ENCODE results near the gene FAIM2. TPM values are rescaled to one million over a fixed set of nuclear protein-coding genes. Genes with fewer than 3 reads are reported as not detected.
"Not testable (repeated sequence)": the region's sequence is repeated elsewhere in the genome, so short reads cannot be mapped to it uniquely, and the experiment has no call there.

The FAIM2 gene
- total and polyA plus RNA-seq, 2 donors: 0.24 to 0.41 TPM

DNA sequence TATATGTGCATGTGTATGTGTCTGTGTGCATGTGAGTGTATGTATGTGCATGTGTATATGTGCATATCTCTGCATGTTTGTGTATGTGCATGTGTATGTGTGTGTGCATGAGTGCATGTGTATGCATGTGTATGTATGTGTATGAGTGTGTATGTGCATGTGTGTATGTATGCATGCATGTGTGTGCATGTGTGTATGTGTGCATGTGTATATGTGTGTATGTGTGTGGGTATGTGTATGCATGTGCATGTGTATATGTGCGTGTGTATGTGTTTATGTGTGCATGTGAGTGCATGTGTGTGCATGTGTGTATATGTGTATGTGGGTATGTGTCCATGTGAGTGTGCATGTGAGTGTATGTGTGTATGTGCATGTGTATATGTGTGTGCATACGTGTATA is 24.6 kb downstream of the FAIM2 start:
- H3K4me3 ChIP-seq (ENCODE audit: low read length in 2 of 2); DNase-seq (ENCODE audit: low read depth in 6 of 9, low spot score in 9 of 9); H3K36me3 ChIP-seq (ENCODE audit: control insufficient read depth in 2 of 2, insufficient read depth in 2 of 2, low read length in 1 of 2); H3K9me3 ChIP-seq (ENCODE audit: control insufficient read depth in 2 of 2, insufficient read depth in 1 of 2, low read length in 1 of 2); H3K27ac ChIP-seq (ENCODE audit: low read depth in 1 of 2, low read length in 1 of 2); H3K4me1 ChIP-seq (ENCODE audit: control insufficient read depth in 2 of 2, insufficient read depth in 2 of 2, low read length in 2 of 2): not testable (repeated sequence)
- H3K27me3 ChIP-seq (ENCODE audit: control insufficient read depth in 2 of 2, insufficient read depth in 1 of 2, low read length in 1 of 2): peaks cover 0 to 13% of the 10 kb centered on the region in 2 donors
- WGBS: 92% methylated on average over 2 of the region's 2 CpGs

DNA sequence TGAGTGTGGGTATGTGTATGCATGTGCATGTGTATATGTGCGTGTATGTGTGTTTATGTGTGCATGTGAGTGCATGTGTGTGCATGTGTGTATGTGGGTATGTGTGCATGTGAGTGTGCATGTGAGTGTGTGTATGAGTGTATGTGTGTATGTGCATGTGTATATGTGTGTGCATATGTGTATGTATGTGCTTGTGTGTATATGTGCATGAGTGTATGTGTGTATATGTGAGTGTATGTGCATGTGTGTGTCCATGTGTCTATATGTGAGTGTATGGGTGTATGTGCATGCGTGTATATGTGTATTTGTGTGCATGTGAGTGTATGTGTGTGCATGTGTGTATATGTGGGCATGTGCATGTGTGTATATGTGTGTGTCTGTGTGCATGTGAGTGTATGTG is 25.7 kb downstream of the FAIM2 start:
- H3K36me3 ChIP-seq (ENCODE audit: control insufficient read depth in 2 of 2, insufficient read depth in 2 of 2, low read length in 1 of 2): no peaks in the 10 kb centered on the region
- peaks cover 0 to 11% of the 10 kb centered on the region in 2 donors for H3K27me3 ChIP-seq (ENCODE audit: control insufficient read depth in 2 of 2, insufficient read depth in 1 of 2, low read length in 1 of 2)
- H3K27ac ChIP-seq (ENCODE audit: low read depth in 1 of 2, low read length in 1 of 2): no peak overlapping the region
- no peak overlapping the region for H3K4me3 ChIP-seq (ENCODE audit: low read length in 2 of 2)
- WGBS: 29% methylated on average over 1 of the region's 2 CpGs
- H3K4me1 ChIP-seq (ENCODE audit: control insufficient read depth in 2 of 2, insufficient read depth in 2 of 2, low read length in 2 of 2): no peaks in the 10 kb centered on the region
- H3K9me3 ChIP-seq (ENCODE audit: control insufficient read depth in 2 of 2, insufficient read depth in 1 of 2, low read length in 1 of 2): no peaks in the 10 kb centered on the region
- DNase-seq (ENCODE audit: low read depth in 6 of 9, low spot score in 9 of 9): no peak

DNA sequence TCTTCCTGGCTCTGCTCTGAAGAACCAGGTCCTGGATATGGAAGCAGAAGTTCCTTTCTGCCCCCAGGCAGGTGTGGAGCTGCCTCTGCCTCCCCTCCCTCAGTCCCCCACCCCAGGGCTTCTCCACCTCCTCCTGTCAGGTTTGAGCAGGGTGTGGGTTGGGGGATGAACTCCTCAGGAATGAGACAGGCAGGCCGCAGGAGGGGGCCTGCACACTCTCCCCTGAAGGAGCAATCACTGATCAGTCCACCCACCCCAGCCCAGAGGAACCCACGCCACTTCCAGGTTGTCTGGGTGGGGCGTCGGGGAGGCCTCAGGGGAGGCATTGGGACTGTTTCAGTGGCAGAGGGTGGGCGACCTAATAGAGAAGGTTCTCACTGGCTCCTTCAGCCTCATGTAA is 26.6 kb downstream of the FAIM2 start:
- H3K27ac ChIP-seq (ENCODE audit: low read depth in 1 of 2, low read length in 1 of 2): no peak overlapping the region
- no peaks in the 10 kb centered on the region for H3K36me3 ChIP-seq (ENCODE audit: control insufficient read depth in 2 of 2, insufficient read depth in 2 of 2, low read length in 1 of 2)
- no peak for DNase-seq (ENCODE audit: low read depth in 6 of 9, low spot score in 9 of 9)
- H3K4me3 ChIP-seq (ENCODE audit: low read length in 2 of 2): no peak overlapping the region
- 71% methylated on average over 5 of the region's 5 CpGs for WGBS
- peaks cover 0 to 2% of the 10 kb centered on the region in 2 donors for H3K4me1 ChIP-seq (ENCODE audit: control insufficient read depth in 2 of 2, insufficient read depth in 2 of 2, low read length in 2 of 2)
- H3K9me3 ChIP-seq (ENCODE audit: control insufficient read depth in 2 of 2, insufficient read depth in 1 of 2, low read length in 1 of 2): no peaks in the 10 kb centered on the region
- H3K27me3 ChIP-seq (ENCODE audit: control insufficient read depth in 2 of 2, insufficient read depth in 1 of 2, low read length in 1 of 2): peaks cover 0 to 6% of the 10 kb centered on the region in 2 donors

DNA sequence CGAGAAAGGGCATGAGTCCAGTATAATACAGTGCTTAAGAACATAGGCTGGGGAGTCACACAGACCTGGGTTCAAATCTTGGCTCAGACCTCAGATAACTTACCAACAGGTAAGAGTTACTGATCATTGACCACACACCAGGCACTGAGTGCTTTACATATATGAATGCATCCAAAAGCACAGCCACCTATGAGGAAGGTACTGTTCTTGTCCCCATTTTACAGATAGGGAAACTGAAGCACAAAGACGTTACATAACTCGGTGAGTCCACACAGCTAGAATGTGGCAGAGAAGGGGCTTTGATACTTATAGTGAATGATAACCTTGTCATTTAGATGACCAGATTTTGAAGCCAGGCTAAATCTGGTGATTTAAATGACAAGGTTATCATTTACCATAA is 27.6 kb downstream of the FAIM2 start:
- no peak overlapping the region for H3K27ac ChIP-seq (ENCODE audit: low read depth in 1 of 2, low read length in 1 of 2)
- H3K27me3 ChIP-seq (ENCODE audit: control insufficient read depth in 2 of 2, insufficient read depth in 1 of 2, low read length in 1 of 2): peaks cover 0 to 6% of the 10 kb centered on the region in 2 donors
- no peaks in the 10 kb centered on the region for H3K36me3 ChIP-seq (ENCODE audit: control insufficient read depth in 2 of 2, insufficient read depth in 2 of 2, low read length in 1 of 2)
- WGBS: 98% methylated on average over 3 of the region's 3 CpGs
- H3K4me1 ChIP-seq (ENCODE audit: control insufficient read depth in 2 of 2, insufficient read depth in 2 of 2, low read length in 2 of 2): peaks cover 0 to 2% of the 10 kb centered on the region in 2 donors
- no peak overlapping the region for H3K4me3 ChIP-seq (ENCODE audit: low read length in 2 of 2)
- no peak for DNase-seq (ENCODE audit: low read depth in 6 of 9, low spot score in 9 of 9)
- H3K9me3 ChIP-seq (ENCODE audit: control insufficient read depth in 2 of 2, insufficient read depth in 1 of 2, low read length in 1 of 2): no peaks in the 10 kb centered on the region

DNA sequence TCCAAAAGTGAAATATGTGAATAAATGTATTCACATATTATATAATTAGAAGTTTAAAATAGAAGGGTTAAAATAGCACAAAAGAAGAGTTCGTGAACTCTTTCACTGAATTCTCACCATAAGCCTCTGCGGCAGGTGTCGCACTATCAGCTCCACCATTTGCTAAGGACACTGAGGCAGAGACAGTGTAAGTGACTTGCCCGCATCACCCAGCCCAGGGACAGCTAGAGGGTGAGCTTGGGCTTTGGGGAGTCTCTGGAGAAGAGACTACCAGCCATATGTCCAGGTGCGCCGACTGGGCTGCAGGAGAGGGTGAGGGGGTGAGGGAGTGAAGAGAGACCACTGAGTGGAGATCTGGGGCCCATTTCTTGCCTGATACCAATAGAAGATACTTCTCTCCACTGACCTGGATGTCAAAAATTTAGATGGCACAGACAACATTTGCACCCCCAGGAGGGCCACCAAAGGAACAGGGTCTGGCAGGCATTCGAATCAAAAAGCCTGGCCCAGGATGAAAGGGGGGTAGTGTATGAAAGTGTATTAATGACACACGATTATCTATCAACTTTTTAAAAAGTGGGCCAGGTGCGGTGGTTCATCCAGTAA is 28.5 kb downstream of the FAIM2 start:
- H3K36me3 ChIP-seq (ENCODE audit: control insufficient read depth in 2 of 2, insufficient read depth in 2 of 2, low read length in 1 of 2): no peaks in the 10 kb centered on the region
- H3K4me1 ChIP-seq (ENCODE audit: control insufficient read depth in 2 of 2, insufficient read depth in 2 of 2, low read length in 2 of 2): peaks cover 0 to 2% of the 10 kb centered on the region in 2 donors
- DNase-seq (ENCODE audit: low read depth in 6 of 9, low spot score in 9 of 9): no peak
- H3K27ac ChIP-seq (ENCODE audit: low read depth in 1 of 2, low read length in 1 of 2): no peak overlapping the region
- no peaks in the 10 kb centered on the region for H3K9me3 ChIP-seq (ENCODE audit: control insufficient read depth in 2 of 2, insufficient read depth in 1 of 2, low read length in 1 of 2)
- no peak overlapping the region for H3K4me3 ChIP-seq (ENCODE audit: low read length in 2 of 2)
- peaks cover 0 to 6% of the 10 kb centered on the region in 2 donors for H3K27me3 ChIP-seq (ENCODE audit: control insufficient read depth in 2 of 2, insufficient read depth in 1 of 2, low read length in 1 of 2)
- 95% methylated on average over 9 of the region's 9 CpGs for WGBS

DNA sequence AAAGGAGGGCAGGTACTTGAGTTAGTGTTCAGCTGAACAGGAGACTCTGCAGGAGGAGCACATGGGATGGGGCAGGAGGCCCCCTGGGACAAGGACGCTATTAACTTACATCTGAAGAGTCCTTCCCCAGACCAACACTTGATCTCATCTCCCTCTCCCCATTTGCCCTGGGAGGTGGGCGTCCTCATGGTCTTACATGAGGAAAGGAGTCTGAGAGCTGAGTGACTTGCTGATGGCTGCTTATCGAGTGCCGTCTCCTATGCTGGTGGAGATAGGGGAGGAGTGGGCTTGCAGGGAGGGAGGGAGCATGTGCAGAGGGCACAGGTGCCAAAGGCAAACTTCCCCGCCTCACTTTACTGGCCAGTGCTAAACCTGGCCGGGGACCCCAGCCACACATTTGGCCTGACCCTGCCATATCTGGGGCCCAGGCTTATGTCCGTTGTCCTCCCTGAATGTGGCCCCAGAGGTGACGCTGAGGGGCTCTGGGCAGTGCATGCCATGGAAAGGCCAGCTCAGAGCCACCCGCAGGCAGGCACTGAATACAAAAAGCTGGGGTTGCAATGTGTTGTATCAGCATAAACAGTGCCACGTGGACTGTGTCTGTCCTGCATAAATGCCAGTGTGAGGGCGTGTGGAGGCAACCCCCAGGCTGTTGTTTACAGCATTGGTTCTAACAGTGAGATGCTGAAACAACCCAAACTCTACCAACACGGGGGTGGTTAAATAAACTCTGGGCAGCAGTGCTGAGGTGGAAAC is 29.4 kb downstream of the FAIM2 start:
- no peak overlapping the region for H3K27ac ChIP-seq (ENCODE audit: low read depth in 1 of 2, low read length in 1 of 2)
- H3K36me3 ChIP-seq (ENCODE audit: control insufficient read depth in 2 of 2, insufficient read depth in 2 of 2, low read length in 1 of 2): no peaks in the 10 kb centered on the region
- 89% methylated on average over 12 of the region's 12 CpGs for WGBS
- H3K9me3 ChIP-seq (ENCODE audit: control insufficient read depth in 2 of 2, insufficient read depth in 1 of 2, low read length in 1 of 2): no peaks in the 10 kb centered on the region
- peaks cover 0 to 6% of the 10 kb centered on the region in 2 donors for H3K27me3 ChIP-seq (ENCODE audit: control insufficient read depth in 2 of 2, insufficient read depth in 1 of 2, low read length in 1 of 2)
- DNase-seq (ENCODE audit: low read depth in 6 of 9, low spot score in 9 of 9): no peak
- H3K4me3 ChIP-seq (ENCODE audit: low read length in 2 of 2): no peak overlapping the region
- H3K4me1 ChIP-seq (ENCODE audit: control insufficient read depth in 2 of 2, insufficient read depth in 2 of 2, low read length in 2 of 2): peaks cover 0 to 3% of the 10 kb centered on the region in 2 donors

DNA sequence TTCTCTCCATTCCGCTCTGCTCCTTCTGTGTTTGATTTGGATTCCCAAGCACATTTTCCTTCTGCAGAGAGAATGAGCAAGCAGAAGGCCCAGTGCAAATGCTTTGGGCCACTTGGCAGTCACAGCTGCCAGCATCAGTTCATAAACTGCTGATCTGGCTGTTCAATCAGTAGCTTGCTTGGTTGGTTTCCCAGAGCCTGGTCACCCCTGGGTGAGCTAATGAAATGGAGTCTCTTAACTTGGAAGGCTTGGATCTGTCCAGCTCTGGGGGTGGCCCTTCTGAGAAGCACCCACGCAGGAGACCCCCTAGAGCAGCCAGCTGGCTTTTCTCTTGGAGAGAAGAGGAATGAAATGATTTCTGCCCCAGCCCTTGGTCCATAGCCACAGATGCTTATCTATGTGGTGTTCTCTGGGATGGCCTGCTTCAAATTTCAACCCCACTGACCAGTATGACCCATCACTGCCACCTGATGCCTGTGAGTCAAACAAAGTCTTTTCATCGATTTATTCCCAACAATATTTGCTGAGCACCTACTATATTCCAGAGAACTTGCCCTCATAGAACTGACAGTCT is 30.3 kb downstream of the FAIM2 start:
- Histone ChIP-seq H3K36me3 (ENCODE audit: control insufficient read depth in 2 of 2, insufficient read depth in 2 of 2, low read length in 1 of 2) (no peaks in the 10 kb centered on the region), H3K9me3 (ENCODE audit: control insufficient read depth in 2 of 2, insufficient read depth in 1 of 2, low read length in 1 of 2) (no peaks in the 10 kb centered on the region), H3K27ac (ENCODE audit: low read depth in 1 of 2, low read length in 1 of 2) (no peak overlapping the region), H3K27me3 (ENCODE audit: control insufficient read depth in 2 of 2, insufficient read depth in 1 of 2, low read length in 1 of 2) (peaks cover 0 to 6% of the 10 kb centered on the region in 2 donors), H3K4me1 (ENCODE audit: control insufficient read depth in 2 of 2, insufficient read depth in 2 of 2, low read length in 2 of 2) (peaks cover 0 to 11% of the 10 kb centered on the region in 2 donors), H3K4me3 (ENCODE audit: low read length in 2 of 2) (no peak overlapping the region)
- 96% methylated on average over 3 of the region's 3 CpGs for WGBS
- DNase-seq (ENCODE audit: low read depth in 6 of 9, low spot score in 9 of 9): no peak

DNA sequence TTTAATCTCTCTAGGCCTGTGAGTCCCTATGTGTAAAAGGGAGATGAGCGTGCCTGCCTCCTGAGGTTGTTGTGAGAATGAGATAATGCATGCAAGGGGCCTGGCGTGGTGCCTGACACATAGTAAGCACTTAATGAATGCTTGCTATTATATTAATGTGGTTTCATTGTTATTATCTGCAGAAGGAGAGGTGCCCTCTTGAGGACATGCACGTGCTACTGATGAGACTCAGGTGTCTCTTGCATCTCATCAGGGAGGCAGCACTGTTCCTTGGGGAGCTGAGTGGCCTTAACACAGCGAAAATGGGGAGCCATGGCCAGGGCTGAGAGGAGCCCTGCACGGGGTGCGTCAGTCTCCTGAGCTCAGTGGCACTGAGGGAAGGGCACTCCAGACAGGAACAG is 30.9 kb downstream of the FAIM2 start:
- no peak overlapping the region for H3K4me3 ChIP-seq (ENCODE audit: low read length in 2 of 2)
- no peak overlapping the region for H3K27ac ChIP-seq (ENCODE audit: low read depth in 1 of 2, low read length in 1 of 2)
- peaks cover 0 to 6% of the 10 kb centered on the region in 2 donors for H3K27me3 ChIP-seq (ENCODE audit: control insufficient read depth in 2 of 2, insufficient read depth in 1 of 2, low read length in 1 of 2)
- WGBS: 91% methylated on average over 6 of the region's 6 CpGs
- no peaks in the 10 kb centered on the region for H3K9me3 ChIP-seq (ENCODE audit: control insufficient read depth in 2 of 2, insufficient read depth in 1 of 2, low read length in 1 of 2)
- peaks cover 0 to 15% of the 10 kb centered on the region in 2 donors for H3K4me1 ChIP-seq (ENCODE audit: control insufficient read depth in 2 of 2, insufficient read depth in 2 of 2, low read length in 2 of 2)
- H3K36me3 ChIP-seq (ENCODE audit: control insufficient read depth in 2 of 2, insufficient read depth in 2 of 2, low read length in 1 of 2): no peaks in the 10 kb centered on the region
- DNase-seq (ENCODE audit: low read depth in 6 of 9, low spot score in 9 of 9): no peak

DNA sequence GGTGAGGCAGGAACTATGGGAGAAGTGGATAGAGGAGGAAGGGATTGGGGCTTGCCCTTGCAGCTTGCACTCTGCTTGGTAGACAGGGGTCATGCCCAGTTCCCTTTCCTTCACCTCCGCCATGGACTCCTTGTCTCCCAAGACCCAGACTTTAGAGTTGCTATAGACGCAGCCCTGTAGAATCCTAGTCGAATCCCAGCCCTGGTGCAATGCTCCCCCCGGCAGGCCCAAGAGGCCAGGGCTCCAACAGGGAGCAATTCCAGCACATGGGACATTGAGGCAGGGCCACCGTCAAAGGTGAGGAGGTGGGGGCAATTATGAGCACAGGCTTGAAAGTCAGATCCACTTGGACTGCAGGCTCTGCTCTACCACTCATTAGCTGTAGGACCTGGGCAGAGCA is 31.3 kb downstream of the FAIM2 start:
- H3K4me1 ChIP-seq (ENCODE audit: control insufficient read depth in 2 of 2, insufficient read depth in 2 of 2, low read length in 2 of 2): peaks cover 0 to 15% of the 10 kb centered on the region in 2 donors
- no peaks in the 10 kb centered on the region for H3K9me3 ChIP-seq (ENCODE audit: control insufficient read depth in 2 of 2, insufficient read depth in 1 of 2, low read length in 1 of 2)
- H3K27me3 ChIP-seq (ENCODE audit: control insufficient read depth in 2 of 2, insufficient read depth in 1 of 2, low read length in 1 of 2): peaks cover 0 to 6% of the 10 kb centered on the region in 2 donors
- no peak overlapping the region for H3K27ac ChIP-seq (ENCODE audit: low read depth in 1 of 2, low read length in 1 of 2)
- DNase-seq (ENCODE audit: low read depth in 6 of 9, low spot score in 9 of 9): no peak
- H3K4me3 ChIP-seq (ENCODE audit: low read length in 2 of 2): no peak overlapping the region
- WGBS: 96% methylated on average over 5 of the region's 5 CpGs
- no peaks in the 10 kb centered on the region for H3K36me3 ChIP-seq (ENCODE audit: control insufficient read depth in 2 of 2, insufficient read depth in 2 of 2, low read length in 1 of 2)
